Activated T-cell treated with anti-CD3 and anti-CD28 coated beads for 4 hours (primary cell): ENCODE results near the gene FBXO11.
"Not testable (repeated sequence)": the region's sequence is repeated elsewhere in the genome, so short reads cannot be mapped to it uniquely, and the experiment has no call there.

Experiments
- DNase-seq: peaks from one replicate; pipeline ENCODE4 v3.0.0-alpha.2; 2020

Gene FBXO11

GRCh38 chr2:47906157-47907038, at the start of gene FBXO11:
Gene FBXO11 (minus strand): TSS chr2:47906498. CDS start chr2:47905720, 778 bp downstream.
- DNase-seq: peak; percentile 94

GRCh38 chr2:47950340-47951301, 44.3 kb upstream of the FBXO11 start:
- DNase-seq: no peak

GRCh38 chr2:47946593-47946992, 40.3 kb upstream of the FBXO11 start:
- DNase-seq: no peak

GRCh38 chr2:47945046-47945781, 38.9 kb upstream of the FBXO11 start:
- DNase-seq: no peak

GRCh38 chr2:47941936-47942335, 35.6 kb upstream of the FBXO11 start:
- no peak for DNase-seq

GRCh38 chr2:47937677-47938076, 31.4 kb upstream of the FBXO11 start:
- DNase-seq: no peak

- no peak for DNase-seq
Observed at GRCh38 chr2:47935071-47935470, 28.8 kb upstream of the FBXO11 start.

GRCh38 chr2:47918043-47918442, 11.7 kb upstream of the FBXO11 start:
- no peak for DNase-seq

- no peak for DNase-seq
Observed at GRCh38 chr2:47917276-47917961, 11.1 kb upstream of the FBXO11 start.

GRCh38 chr2:47916412-47916811, 10.1 kb upstream of the FBXO11 start:
- DNase-seq: no peak

- not testable (repeated sequence) for DNase-seq
Observed at GRCh38 chr2:47910662-47911061, 4.4 kb upstream of the FBXO11 start.

GRCh38 chr2:47908682-47909081, 2.4 kb upstream of the FBXO11 start:
- no peak for DNase-seq

GRCh38 chr2:47907039-47907781, 912 bp upstream of the FBXO11 start:
- peak; percentile 29 for DNase-seq

GRCh38 chr2:47905386-47906156, 727 bp downstream of the FBXO11 start:
- DNase-seq: peak; percentile 40

GRCh38 chr2:47903781-47904490, 2.4 kb downstream of the FBXO11 start:
- no peak for DNase-seq

GRCh38 chr2:47901892-47902291, 4.4 kb downstream of the FBXO11 start:
- not testable (repeated sequence) for DNase-seq

- no peak for DNase-seq
Observed at GRCh38 chr2:47900857-47901256, 5.4 kb downstream of the FBXO11 start.

- no peak for DNase-seq
Observed at GRCh38 chr2:47899915-47900816, 6.1 kb downstream of the FBXO11 start.
